Urothelium cell line (cell line): ENCODE measurements around the gene MAT1A.
"Not testable (repeated sequence)": the region's sequence is repeated elsewhere in the genome, so short reads cannot be mapped to it uniquely, and the experiment has no call there.

ENCODE experiments used
- DNase-seq: peaks from one replicate; pipeline ENCODE4 v3.0.0; 2011; ENCODE audit warnings: low spot score, mixed read lengths
- FAIRE-seq: peaks from 2 replicates; lab custom pipeline; 2011; peaks lifted over from hg19 to GRCh38; lab: Jason Lieb, UNC

MAT1A gene

DNA sequence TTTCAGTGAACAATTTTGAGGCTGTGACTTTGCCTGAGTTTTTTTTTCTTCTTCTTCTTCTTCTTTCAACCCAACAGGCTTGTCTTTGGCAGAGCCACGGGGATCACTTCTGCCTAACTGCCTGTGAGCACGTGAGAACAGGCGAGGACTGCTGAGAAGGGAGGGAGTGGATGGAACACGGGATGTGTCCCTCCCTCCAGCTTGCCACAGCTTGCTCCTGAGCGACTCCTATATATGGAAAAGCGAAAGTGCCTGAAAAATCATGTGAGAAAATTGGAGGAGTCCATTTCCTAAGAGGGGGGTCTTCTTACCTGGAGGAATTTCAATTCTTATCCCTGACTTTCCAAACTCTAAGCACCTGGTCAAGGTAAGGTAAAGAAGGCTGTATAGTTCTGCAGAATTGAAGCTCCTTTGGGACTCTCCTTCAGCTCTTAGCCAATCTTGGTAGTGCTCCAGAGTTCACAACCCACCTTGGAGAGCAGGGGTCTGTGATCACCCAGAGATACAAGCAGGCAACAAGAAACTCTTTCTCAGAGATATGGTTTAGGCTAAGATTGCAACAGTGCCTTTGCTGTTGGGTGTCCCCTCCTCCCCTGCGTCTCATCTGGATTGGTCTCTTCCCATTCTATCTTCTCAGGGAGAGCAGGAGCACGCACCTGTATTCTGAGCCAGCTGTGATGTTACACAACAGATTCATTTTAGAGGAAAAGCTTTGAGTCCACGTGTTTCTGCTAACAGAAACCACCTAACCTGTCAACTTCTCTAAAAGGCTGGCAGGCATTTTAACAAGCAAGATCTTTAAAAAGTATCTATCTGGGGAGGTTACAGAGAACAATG, at the start of gene MAT1A:
Gene MAT1A (minus strand): TSS at position 208 of the 837 bp plus-strand sequence. CDS start 235 bp downstream, outside the sequence.
- FAIRE-seq (no peak), DNase-seq (no peak)

DNA sequence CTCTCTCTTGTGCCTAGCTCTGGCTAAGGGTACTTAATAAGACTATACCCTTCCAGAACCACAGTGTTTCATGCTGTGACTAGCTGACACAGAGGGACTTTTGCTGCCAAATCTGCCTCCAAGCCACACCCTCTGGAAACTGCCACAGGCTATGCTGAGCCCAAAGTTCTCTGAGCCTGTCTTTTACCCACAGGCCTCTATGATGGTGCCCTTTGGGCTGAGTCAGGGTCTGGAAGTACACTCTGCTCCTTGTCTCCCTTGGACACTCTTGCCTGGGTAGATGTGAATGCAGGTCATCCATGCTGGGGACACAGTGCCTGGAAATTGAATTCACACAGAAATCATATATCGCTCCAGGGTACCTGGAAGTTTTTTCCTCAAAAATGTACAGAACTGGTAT, 44.5 kb upstream of the MAT1A start:
- FAIRE-seq: no peak
- no peak for DNase-seq

DNA sequence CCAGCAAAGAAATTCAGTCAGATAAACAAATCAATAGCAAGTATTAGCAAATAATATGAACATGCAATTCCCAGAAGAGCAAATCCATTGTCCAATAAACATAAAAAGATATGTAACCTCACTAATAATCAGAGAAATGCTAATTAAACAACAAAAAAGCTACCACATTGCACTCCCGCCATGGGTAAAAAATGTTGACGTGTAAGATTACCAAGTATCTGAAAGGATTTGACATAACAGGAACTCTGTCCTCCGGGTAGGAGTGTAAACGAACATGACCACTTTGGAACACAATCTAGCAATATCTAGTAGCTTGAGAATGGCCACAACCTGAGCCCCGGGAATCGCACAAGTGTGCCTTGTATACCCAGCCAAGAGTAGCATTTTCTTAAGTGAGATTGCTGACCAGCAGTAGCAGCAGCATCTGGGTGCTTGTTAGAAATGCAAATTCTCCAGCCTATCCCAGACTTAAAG, 35.5 kb upstream of the MAT1A start:
- FAIRE-seq (no peak), DNase-seq (no peak)

DNA sequence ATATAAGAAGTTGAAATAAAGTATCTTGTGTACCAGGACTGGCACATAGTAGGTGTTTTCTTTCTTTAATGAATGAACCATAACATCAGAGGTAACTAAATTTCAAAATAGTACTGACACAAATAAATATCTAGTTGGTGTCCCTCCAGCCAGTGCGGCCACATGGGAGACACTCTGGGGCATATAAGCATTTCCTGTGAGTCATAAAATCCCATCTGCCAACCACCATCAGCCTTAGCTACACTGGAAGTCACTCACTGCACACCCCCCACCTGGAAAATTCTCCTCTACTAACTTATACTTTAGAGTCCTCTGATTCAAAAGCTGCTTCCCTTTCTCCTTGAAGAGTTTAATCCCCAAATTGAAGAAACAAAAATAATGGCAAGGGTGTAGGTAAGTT, 34.6 kb upstream of the MAT1A start:
- no peak for FAIRE-seq
- DNase-seq: peak; percentile 60

DNA sequence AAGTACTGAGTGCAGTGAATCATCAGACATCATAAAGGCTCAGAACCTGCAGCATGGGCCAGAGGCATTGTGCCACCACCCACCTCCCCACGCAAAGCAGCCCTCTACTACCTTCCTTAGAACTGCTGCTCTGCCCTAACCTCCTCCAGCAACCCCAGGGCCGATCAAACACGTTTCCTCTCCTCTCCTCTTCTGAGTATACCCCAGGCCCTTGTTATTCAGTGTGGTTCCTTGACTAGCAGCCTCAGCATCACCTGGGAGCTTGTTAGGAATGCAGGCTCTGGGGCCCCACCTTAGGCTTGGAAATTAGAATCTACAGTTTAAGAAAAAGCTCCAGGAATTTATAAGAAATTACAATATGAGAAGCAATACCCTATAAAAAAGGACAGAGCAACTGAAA, 33.9 kb upstream of the MAT1A start:
- DNase-seq (no peak), FAIRE-seq (no peak)

DNA sequence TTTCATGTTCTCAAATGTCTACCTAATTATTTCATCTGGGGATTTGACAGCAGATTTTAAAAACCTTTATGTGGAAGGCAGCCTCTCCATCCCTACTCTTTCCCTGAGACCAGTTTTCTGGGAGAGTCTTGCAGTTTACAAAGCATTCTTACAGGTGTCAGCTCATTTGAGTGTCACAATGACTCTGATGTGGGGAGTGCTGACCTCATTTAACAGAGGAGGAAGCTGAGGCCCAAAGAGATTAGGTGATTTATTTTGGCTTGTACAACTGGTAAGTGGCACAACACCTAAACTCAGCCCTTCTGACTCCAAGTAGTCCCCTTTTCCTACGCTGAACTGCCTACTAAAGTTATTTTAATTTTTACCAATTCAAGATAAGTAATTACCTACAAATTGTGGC, 33.3 kb upstream of the MAT1A start:
- FAIRE-seq (no peak), DNase-seq (no peak)

DNA sequence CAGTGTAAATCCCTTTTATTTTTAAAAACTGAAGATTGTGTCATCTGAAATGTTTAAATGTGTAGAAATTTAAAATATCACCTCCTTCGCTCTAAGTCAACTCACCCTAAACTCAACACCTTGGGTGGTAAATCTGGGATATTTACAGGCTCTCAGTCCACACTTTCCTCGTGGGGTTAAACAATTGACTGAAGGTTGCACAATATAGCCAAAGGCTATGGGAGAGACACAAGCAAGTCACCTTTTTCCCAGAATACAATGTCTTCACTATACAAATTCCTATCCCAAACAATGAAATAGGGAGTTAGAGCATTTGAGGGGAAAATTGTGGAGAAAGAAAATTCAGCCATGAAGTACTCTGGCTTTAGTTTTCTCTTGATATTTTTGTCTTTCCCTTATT, 32.7 kb upstream of the MAT1A start:
- DNase-seq (no peak), FAIRE-seq (no peak)

DNA sequence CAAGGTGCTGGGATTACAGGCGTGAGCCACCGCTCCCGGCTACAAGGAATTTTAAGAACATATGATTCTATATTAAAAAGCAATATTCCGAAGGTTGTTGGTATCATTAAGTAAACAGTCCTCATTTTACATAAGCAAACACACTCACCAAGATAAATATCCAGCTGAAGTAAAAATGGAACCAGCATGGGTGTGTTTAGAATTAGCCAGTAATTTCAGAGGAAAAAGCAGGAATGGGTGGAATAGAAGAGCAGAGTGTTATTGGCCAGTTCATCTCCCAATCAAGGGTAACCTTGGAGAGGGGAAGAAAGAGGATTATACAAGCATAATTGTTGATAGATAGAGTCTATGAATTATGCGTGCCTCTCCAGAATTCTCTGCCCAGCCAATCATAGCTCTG, 31.7 kb upstream of the MAT1A start:
- DNase-seq (no peak), FAIRE-seq (no peak)

DNA sequence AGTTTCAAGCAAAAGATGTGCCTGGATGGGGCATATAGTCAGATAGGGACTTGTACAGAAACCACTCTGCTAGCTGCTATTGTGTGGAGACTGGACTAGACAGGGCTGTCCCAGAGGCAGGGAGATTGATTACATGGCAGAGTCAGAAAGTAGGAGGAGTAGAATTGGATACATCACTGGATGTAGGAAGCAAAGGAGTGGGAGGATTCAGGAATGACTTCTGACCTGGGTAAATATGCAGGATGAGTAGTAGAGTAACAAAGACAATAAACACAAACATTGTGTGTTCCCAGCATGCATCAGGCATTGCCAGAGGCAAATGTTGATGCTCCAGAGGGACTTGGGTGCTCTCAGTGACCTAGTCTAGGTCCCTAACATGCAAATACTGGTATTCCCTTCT, 30.9 kb upstream of the MAT1A start:
- peak; percentile 40 for FAIRE-seq
- DNase-seq: no peak

DNA sequence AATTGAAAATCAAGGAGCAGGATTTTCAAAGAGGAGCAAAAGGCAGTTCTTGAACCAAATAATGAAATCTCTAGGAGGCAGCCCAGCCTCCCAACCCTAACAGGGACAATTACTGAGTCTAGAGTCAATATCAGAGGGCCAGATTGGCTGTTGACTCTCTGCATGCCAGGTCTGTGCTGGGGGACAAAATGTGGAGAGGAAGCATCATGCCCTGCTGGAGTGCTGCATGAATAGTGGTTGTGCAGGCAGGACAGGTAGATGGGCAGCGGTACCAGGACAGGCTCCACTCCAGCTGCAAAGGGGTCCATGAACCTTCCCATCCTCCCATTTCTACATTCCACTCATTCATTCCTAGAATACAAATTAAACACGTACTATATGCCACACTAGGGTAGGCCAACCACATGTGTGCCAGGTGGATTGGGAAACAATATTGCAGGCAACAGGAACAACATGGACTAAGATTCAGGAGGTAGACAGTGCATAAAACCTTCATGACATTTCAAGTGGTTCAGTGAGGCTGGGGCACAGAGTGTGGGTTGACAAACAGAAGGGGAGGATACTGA, 30.4 kb upstream of the MAT1A start:
- peak; percentile 35 for FAIRE-seq
- DNase-seq: no peak

DNA sequence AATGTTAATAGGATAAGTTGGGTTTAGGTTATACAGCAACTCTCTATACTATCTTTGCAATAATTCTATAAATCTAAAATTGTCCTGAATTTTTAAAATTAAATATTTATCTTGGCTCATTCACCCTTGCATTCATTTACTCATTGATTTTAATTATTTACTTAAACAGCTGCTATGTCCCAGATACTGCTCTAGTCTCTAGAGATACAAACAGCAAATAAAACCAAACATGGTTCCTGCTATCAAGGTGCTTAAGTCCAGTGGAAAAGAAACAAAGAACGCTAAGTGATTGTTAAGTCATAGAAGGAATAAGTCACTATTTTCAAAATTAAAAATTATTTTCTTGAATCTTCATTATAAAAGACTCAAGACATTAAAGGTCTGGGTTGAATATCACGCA, 29.9 kb upstream of the MAT1A start:
- DNase-seq (no peak), FAIRE-seq (no peak)

DNA sequence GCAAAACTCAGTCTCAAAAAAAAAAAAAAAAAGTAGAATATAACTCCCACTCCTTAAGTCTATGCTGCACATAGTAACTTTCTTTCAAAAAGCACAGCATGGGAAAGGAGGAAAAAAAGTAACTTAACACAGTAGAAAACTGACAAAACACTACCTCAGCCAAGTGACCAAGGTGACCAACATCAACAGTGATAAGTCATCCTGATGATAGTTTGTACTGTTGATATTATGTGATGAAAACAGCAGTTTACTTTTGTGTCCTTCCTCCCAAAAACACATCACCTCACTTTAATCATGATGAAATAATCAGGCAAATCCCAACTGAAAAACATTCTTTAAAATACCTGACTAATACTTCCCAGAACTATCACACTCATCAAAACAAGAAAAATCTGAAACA, 29.3 kb upstream of the MAT1A start:
- FAIRE-seq: no peak
- no peak for DNase-seq

DNA sequence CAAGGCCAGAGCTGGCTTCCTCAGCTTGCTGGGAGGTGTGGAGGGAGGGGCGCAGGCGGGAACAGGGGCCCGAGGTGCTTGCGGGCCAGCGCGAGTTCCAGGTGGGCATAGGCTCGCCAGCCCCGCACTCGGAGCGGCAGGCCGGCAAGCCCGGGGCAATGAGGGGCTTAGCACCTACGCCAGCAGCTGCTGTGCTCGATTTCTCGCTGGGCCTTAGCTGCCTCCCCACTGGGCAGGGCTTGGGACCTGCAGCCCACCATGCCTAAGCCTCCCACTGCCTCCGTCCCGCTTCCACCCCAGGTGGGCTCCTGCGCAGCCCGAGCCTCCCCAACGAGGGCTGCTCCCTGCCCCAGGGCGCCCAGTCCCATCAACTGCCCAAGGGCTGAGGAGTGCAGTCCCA, 25.9 kb upstream of the MAT1A start:
- FAIRE-seq (no peak), DNase-seq (no peak)

DNA sequence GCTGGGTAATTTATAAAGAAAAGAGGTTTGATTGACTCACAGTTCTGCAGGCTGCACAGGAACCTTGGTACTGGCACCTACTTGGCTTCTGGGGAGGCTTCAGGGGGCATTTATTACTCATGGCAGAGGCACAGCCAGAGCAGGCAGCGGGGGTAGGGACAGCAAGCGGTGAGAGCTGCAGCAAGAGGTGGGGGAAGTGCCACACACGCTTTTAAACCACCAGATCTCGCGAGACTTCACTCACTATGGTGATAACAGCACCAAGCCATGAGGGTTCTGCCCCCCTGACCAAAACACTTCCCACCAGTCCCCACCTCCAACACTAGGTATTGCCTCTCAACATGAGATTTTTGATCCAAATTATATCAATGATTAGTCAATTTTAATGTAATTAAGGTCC, 24.1 kb upstream of the MAT1A start:
- DNase-seq: no peak
- no peak for FAIRE-seq

DNA sequence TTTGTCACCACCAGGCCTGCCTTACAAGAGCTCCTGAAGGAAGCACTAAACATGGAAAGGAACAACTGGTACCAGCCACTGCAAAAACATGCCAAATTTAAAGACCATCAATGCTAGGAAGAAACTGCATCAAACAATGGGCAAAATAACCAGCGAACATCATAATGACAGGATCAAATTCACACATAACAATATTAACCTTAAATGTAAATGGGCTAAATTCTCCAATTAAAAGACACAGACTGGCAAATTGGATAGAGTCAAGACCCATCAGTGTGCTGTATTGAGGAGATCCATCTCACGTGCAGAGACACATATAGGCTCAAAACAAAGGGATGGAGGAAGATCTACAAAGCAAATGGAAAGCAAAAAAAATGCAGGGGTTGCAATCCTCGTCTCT, 16.5 kb upstream of the MAT1A start:
- DNase-seq, FAIRE-seq: not testable (repeated sequence)

DNA sequence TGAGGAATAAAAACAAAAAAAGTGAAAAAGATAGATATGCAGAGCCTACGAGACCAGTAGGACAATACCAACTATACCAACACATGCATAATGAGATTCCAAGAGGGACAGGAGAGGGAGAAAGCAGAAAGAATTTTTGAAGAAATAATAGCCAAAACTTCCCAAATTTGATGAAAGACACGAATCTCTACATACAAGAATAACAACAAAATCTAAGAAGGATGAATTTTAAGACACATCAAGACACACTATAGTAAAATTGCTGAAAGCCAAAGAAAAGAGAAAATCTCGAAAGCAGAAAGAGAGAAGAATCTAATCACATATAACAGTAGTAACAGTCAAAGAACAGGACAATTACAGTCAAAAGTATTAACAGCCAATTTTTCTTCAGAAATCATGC, 7.5 kb upstream of the MAT1A start:
- FAIRE-seq (no peak), DNase-seq (no peak)

DNA sequence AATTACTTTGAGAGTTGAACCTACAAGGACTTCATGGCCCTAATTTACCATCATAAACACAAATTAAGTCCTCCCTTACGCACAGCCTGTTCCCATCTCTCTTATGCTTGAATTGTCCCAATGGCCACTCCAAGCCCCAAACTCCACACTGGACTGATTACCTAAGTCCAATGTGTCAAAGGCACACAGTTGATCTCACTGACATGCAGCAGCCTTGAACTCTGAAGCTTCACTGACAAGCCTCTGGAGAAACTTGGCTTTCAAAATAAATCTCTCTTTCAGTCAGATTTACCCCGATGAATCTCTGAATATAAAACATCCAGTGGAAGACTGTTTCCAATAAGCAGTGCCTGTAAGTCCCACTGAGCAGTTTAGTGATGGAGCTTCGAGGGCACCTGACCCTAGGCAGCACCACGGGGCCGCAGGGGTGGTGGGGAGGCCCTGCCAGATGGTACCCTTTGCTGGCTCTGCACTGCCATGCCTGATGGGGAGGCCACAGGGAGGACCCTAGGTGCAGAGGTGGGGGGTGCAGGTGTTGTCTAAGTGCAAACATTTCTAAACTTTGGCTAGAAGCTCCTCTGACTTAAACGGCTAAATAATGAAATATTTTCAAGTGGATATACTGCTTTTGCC, 3.3 kb upstream of the MAT1A start:
- no peak for FAIRE-seq

DNA sequence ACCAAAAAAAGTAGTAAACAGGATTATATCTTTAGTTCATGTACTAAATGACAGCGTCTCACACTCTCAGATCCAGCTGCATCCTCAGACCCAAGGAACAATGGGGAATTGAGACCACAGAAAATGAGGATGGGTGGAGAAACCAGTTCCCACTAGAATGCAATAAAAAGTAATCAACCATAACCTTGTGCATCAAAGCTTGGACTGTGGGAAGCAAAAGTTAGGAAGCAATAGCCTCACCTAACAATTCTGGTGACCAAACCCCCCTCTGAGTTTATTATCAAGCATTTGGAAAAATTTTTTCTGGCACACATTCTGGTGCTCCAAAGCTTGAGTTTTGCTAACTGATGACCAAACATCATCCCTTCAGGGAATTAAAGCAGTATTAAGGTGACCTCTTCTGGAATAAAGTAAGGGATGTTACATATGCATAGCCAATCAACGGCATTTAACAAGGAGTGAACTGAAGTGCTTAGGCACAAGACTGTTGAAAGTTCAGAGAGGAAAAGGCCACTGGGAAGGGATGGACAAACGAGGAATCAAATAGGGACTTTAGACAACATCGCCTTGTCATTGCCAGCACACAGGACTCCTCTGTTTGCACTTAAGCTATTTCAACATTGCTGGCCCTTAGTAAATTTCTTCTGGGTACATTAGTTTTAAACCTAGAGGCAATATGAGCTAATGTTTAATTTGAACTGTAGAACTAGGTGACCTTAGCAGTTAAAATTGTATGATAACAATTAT, 1.2 kb upstream of the MAT1A start:
- FAIRE-seq: no peak
- no peak for DNase-seq

More for the DNA sequence above, 3.3 kb upstream of the MAT1A start:
- no peak for DNase-seq

DNA sequence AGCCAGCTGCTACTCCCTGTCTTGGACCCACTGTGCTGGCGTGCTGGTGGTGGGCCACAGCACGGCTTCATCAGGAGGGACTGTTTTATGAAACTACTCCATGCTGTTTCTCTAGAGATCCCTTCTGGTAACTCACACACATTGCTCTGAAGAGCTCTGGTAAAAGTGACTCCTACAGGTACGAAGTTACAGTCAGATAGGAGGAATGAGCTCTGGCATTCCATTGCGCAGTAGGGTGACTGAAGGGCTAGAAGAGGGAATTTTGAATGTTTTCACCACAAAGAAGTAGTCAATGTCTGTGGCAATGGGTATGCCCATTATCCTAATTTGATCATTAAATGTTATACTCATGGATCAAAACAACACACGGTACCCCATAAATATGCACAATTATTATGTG, 609 bp downstream of the MAT1A start:
- FAIRE-seq: no peak
- no peak for DNase-seq

DNA sequence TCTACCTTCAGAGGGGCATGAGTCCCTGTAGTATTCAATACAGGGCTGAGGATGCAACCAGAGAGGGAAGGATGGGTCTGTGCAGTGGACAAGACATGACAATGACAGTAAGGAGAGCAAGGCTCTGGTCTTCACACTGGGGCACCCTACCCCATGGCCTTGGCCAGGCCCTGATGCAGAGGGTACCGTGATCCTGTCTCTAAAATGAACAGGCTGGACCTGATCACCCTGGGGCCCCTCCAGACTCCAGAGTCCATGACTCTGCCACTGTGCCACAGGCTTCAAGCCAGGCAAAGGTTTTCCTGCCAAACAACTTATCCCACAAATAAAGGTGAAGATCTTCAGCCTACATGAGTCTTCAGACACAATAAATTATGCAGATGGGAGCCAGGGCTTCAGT, 4.9 kb downstream of the MAT1A start:
- no peak for DNase-seq
- no peak for FAIRE-seq

DNA sequence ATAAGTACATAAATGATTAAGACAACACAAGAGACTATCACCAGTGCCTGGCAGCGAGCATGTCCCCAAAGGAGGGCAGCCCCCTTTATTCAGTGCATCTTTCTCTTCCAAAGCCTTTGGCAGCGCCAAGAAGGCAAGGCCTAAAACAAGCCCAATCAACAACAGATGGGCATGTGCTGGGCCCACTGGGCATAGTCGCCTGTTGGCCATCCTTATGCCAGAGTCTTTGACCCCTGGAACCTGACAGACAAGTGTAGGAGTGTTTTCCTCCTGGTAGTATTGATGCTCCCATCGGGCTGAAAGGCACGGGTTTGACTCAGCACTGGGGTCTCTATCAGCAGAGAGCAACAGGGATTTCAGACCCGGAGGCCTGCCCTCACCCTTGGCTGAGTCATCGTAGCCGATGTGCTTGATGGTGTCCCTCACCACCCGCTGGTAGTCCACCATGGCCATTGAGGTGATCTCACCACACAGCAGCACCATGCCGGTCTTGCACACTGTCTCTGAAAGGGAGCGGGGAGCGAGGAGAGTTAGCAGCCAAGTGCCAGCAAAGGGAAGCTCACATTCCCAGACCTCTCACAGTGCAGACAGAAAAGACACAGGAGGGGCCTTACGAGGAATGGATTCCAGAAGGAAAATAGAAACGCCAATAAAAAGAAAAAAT, 5.8 kb downstream of the MAT1A start:
- no peak for FAIRE-seq
- no peak for DNase-seq
